Gastroesophageal sphincter (tissue), 3 donors: Measurements from ENCODE around the gene MPC1.

Experiments used
- EP300 ChIP-seq: sonication (generic); formaldehyde crosslinking; IDR thresholded peaks from one replicate; pipeline ENCODE4 v1.6.1; 2017; ENCODE audit warnings: antibody characterized with exemption, mild to moderate bottlenecking
- POLR2A ChIP-seq, 2 donors: fragments of 450-650 bp; IDR thresholded peaks; one replicate each; pipeline ENCODE4 v1.6.1; 2017; ENCODE audit warnings: antibody characterized with exemption in 2 of 2, mild to moderate bottlenecking in 2 of 2, moderate library complexity in 1 of 2
- POLR2AphosphoS5 ChIP-seq: sonication (generic); formaldehyde crosslinking; IDR thresholded peaks from one replicate; pipeline ENCODE4 v1.6.1; 2017; ENCODE audit warnings: antibody characterized with exemption
- TF ChIP-seq, protein P1 (sequence below), 4 experiments: fragments of 200-600 bp in 2 of 4; fragments of 450-650 bp in 2 of 4; sonication (generic) in 1 of 4; IDR thresholded peaks; one replicate each; pipeline ENCODE4 v1.5.1; 2017 to 2019; ENCODE audit warnings: antibody characterized with exemption in 4 of 4, mild to moderate bottlenecking in 2 of 4, moderate library complexity in 2 of 4

DNA sequence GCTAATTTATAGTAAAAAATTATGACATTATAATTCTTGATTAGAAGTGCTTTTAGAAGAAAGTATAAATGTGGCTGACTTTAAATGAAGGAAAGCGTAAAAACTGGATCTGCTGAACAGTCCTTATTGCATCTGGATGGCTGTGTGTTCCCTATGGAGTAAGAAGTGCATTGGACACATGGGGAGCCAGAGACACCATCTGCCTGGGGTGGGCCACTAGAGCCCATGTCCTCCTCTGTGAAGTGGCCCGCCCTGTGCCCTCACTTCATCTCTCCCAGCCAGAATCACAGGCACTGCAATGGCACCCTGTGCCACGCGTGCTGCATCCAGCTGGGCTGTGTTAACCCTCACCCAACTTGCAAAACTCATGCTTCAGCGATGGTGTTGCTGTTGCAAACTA is 27.2 kb downstream of the MPC1 start:
- TF ChIP-seq, protein P1, sequence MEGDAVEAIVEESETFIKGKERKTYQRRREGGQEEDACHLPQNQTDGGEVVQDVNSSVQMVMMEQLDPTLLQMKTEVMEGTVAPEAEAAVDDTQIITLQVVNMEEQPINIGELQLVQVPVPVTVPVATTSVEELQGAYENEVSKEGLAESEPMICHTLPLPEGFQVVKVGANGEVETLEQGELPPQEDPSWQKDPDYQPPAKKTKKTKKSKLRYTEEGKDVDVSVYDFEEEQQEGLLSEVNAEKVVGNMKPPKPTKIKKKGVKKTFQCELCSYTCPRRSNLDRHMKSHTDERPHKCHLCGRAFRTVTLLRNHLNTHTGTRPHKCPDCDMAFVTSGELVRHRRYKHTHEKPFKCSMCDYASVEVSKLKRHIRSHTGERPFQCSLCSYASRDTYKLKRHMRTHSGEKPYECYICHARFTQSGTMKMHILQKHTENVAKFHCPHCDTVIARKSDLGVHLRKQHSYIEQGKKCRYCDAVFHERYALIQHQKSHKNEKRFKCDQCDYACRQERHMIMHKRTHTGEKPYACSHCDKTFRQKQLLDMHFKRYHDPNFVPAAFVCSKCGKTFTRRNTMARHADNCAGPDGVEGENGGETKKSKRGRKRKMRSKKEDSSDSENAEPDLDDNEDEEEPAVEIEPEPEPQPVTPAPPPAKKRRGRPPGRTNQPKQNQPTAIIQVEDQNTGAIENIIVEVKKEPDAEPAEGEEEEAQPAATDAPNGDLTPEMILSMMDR (IDR thresholded peaks at IDR 0.05) = no peak
- TF ChIP-seq POLR2AphosphoS5 (no peak), EP300 (no peak), POLR2A (IDR thresholded peaks at IDR 0.05) (no peak)
